Measurements from ENCODE around the gene PUS10. TPM values are rescaled to one million over a fixed set of nuclear protein-coding genes. Genes with fewer than 3 reads are reported as not detected.
A peak's percentile ranks its signal among the peaks of the same experiment; 100 is the strongest.
"Not testable (repeated sequence)": the region's sequence is repeated elsewhere in the genome, so short reads cannot be mapped to it uniquely, and the experiment has no call there.

Gene PUS10
- total and polyA plus RNA-seq, 2 of the 4 experiments (the other 2 are of a cell fraction), result 4.4 to 5.7 TPM

DNA sequence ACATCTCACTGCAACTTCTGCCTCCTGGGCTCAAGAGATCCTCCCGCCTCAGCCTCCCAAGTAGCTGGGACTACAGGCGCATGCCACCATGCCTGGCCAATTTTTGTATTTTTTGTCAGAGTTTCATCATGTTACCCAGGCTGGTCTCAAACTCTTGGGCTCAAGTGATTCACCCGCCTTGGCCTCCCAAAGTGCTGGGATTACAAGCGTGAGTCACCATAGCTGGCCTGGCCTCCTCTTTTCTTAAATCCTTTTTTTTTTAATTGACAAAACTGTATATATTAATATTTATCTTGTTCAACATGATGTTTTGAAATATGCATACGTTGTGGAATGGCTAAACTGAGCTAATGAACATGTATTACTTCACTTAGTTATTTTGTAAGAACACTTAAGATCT, 86.0 kb downstream of the PUS10 start:
- WGBS, 2 experiments (ENCODE audit: extremely low coverage in 2 of 2, insufficient read length in 1 of 2), result no CpG with 5 or more reads among the region's 5 CpGs
- H3K4ac ChIP-seq (ENCODE audit: low read depth, low read length); H3K56ac ChIP-seq (ENCODE audit: extremely low read depth, insufficient read depth, low read length); H3K4me3 ChIP-seq (ENCODE audit: insufficient read depth, low read depth, low read length); H3K18ac ChIP-seq (ENCODE audit: low read depth, low read length); H3K4me2 ChIP-seq (ENCODE audit: low read depth, low read length); CTCF ChIA-PET; POLR2A ChIA-PET (ENCODE audit: unreplicated experiment); H3K36me3 ChIP-seq (ENCODE audit: control insufficient read depth, insufficient read depth, low read length); H3K4me1 ChIP-seq (ENCODE audit: control insufficient read depth, insufficient read depth, low read length); ATAC-seq (ENCODE audit: low read depth); H3K27ac ChIP-seq (ENCODE audit: insufficient read depth, low read length); H2BK15ac ChIP-seq (ENCODE audit: low read depth, low read length); H4K91ac ChIP-seq (ENCODE audit: insufficient read depth, low read depth, low read length); H2AK5ac ChIP-seq (ENCODE audit: low read depth, low read length); H3K9me3 ChIP-seq (ENCODE audit: control insufficient read depth, insufficient read depth, low read length); H3K23ac ChIP-seq (ENCODE audit: low read depth, low read length); dilution Hi-C loops (cut with HindIII; ENCODE audit: low sequenced_read_pairs, unreplicated experiment); H3K79me1 ChIP-seq (ENCODE audit: low read depth in 1 of 2, low read length in 2 of 2); H4K20me1 ChIP-seq (ENCODE audit: insufficient read depth, low read length); H4K5ac ChIP-seq (ENCODE audit: low read depth, low read length); H3K9me1 ChIP-seq (ENCODE audit: insufficient read depth, low read length); H3K14ac ChIP-seq (replicated peaks; ENCODE audit: low read depth, low read length); H3K27me3 ChIP-seq (ENCODE audit: control insufficient read depth, insufficient read depth, low read length); H2BK5ac ChIP-seq (ENCODE audit: low read depth, low read length, poor library complexity, severe bottlenecking); H3K9ac ChIP-seq (ENCODE audit: low read depth, low read length); H2AK9ac ChIP-seq (replicated peaks; ENCODE audit: low read depth, low read length, poor library complexity); H2BK120ac ChIP-seq (ENCODE audit: low read depth, low read length); BruUV-seq (replicated peaks); H2BK20ac ChIP-seq (ENCODE audit: low read depth, low read length); in situ Hi-C loops (cut with MboI; ENCODE audit: low sequenced_read_pairs); H2AFZ ChIP-seq (replicated peaks; ENCODE audit: low read length, poor library complexity); H4K8ac ChIP-seq (ENCODE audit: low read depth in 2 of 2, low read length in 2 of 2); intact Hi-C loops (cut with micrococcal nuclease): not testable (repeated sequence)
- peak; percentile 19 for DNase-seq
